Panc1 (cell line): Measurements from ENCODE around the gene NOA1. TPM values are rescaled to one million over a fixed set of nuclear protein-coding genes. Genes with fewer than 3 reads are reported as not detected.

ENCODE experiments used
- ATAC-seq: fragments of 200-7000 bp; cut with Tn5 transposase; 2 replicates; pipeline ENCODE4 v1.9.1; 2020; ENCODE audit warnings: mild to moderate bottlenecking, moderate library complexity
- BruUV-seq: library from RNA; stranded (reverse); fragments of 400-500 nt; replicated peaks from 2 replicates; lab custom pipeline; 2021; lab: Mats Ljungman, UMichigan
- CTCF ChIA-PET: fragments of 300-600 bp; sonication (Branson Sonifier 250); formaldehyde crosslinking; loops from one replicate; lab custom pipeline; 2022; ENCODE audit warnings: antibody characterized with exemption; lab: Charles Lee
- POLR2A ChIA-PET: fragments of 300-600 bp; sonication (Branson Sonifier 250); formaldehyde crosslinking; loops from one replicate; lab custom pipeline; 2022; ENCODE audit warnings: antibody characterized with exemption; lab: Charles Lee
- DNase-seq: peaks from one replicate; pipeline ENCODE4 v3.0.0-alpha.2; 2010; ENCODE audit warnings: low read depth, low spot score
- H3K27ac ChIP-seq: 2 replicates; pipeline ENCODE4 v1.5.1; 2011; ENCODE audit warnings: mild to moderate bottlenecking, low read length, inconsistent platforms
- H3K27me3 ChIP-seq: fragments of 200-500 bp; sonication (Bioruptor generic); 2 replicates; pipeline ENCODE4 v1.6.0; 2014; ENCODE audit warnings: low read length, inconsistent platforms; ENCODE audit not compliant: control insufficient read depth, insufficient read depth
- H3K36me3 ChIP-seq: fragments of 200-500 bp; sonication (Bioruptor generic); 2 replicates; pipeline ENCODE4 v1.5.1; 2014; ENCODE audit warnings: inconsistent platforms, mild to moderate bottlenecking, low read length, moderate library complexity; ENCODE audit not compliant: control insufficient read depth, insufficient read depth
- H3K4me1 ChIP-seq: 2 replicates; pipeline ENCODE4 v1.5.1; 2011; ENCODE audit warnings: inconsistent platforms, mild to moderate bottlenecking, low read length, moderate library complexity; ENCODE audit not compliant: control insufficient read depth, insufficient read depth
- H3K4me3 ChIP-seq, 2 experiments: 2 replicates each; pipeline ENCODE4 v1.5.1; 2011 to 2012; ENCODE audit warnings: low read depth in 2 of 2, low read length in 2 of 2, mild to moderate bottlenecking in 2 of 2, inconsistent platforms in 1 of 2, moderate library complexity in 1 of 2
- H3K9me3 ChIP-seq: fragments of 200-500 bp; sonication (Bioruptor generic); 2 replicates; pipeline ENCODE4 v1.5.1; 2014; ENCODE audit warnings: low read depth, mild to moderate bottlenecking, inconsistent platforms, low read length, moderate library complexity; ENCODE audit not compliant: control insufficient read depth, insufficient read depth
- CTCF ChIP-seq: fragments of 450-650 bp; IDR thresholded peaks from 2 replicates; pipeline ENCODE4 v1.5.1; 2017; ENCODE audit warnings: mild to moderate bottlenecking
- POLR2AphosphoS5 ChIP-seq: IDR thresholded peaks from 2 replicates; pipeline ENCODE4 v1.6.1; 2012; ENCODE audit warnings: mild to moderate bottlenecking, low read depth, low read length, moderate library complexity
- REST ChIP-seq, 2 experiments: IDR thresholded peaks; 2 replicates each; pipeline ENCODE4 v1.6.1; 2011 to 2012; ENCODE audit warnings: low read depth in 2 of 2, control low read depth in 1 of 2, low read length in 1 of 2, mild to moderate bottlenecking in 1 of 2, moderate library complexity in 1 of 2; ENCODE audit not compliant: insufficient read depth in 1 of 2
- SIN3A ChIP-seq: IDR thresholded peaks from 2 replicates; pipeline ENCODE4 v1.6.1; 2012; ENCODE audit warnings: low read depth, mild to moderate bottlenecking, low read length, moderate library complexity, borderline replicate concordance; ENCODE audit not compliant: insufficient read depth
- TCF7L2 ChIP-seq: IDR thresholded peaks from 2 replicates; pipeline ENCODE4 v1.6.1; 2011; ENCODE audit warnings: mild to moderate bottlenecking, low read depth, low read length, inconsistent platforms
- in situ Hi-C: cut with HindIII; loops from 2 replicates; pipeline ENCODE4 v1.10.0; 2016; ENCODE audit warnings: low sequenced_read_pairs, low pct_unique_long_range_greater_than_20kb
- intact Hi-C: fragments of 100-400 bp; cut with micrococcal nuclease; formaldehyde crosslinking; loops from one replicate; pipeline ENCODE4 v1.10.0; 2022; ENCODE audit not compliant: unreplicated experiment
- total RNA-seq: library from RNA; stranded (reverse); gene quantifications from one replicate; pipeline ENCODE4 v1.2.1, GENCODE V29; 2021; ENCODE audit not compliant: unreplicated experiment

NOA1 gene
- total RNA-seq, 1 experiment from 2014 or later = 11.8 TPM

- peak overlapping the region; percentile 95 for H3K27ac ChIP-seq
- H3K36me3 ChIP-seq = peaks cover 9% of the 10 kb centered on the region
- peak overlapping the region; percentile 74 to 96 for H3K4me3 ChIP-seq
- ChIA-PET POLR2A (interaction anchor here (0.6 to 1.7 kb wide), 4 partner anchors 9 to 1010 kb away, joined by 6 to 11 read pairs (median 11); no protein-coding TSS in a partner anchor), CTCF (interaction anchor here (1.3 kb wide), 1 partner anchor 37 kb away, joined by 7 read pairs; no protein-coding TSS in a partner anchor)
- H3K4me1 ChIP-seq = peaks cover 13% of the 10 kb centered on the region
- H3K9me3 ChIP-seq = no peaks in the 10 kb centered on the region
- TF ChIP-seq TCF7L2 (no peak), POLR2AphosphoS5 (no peak), SIN3A (no peak), CTCF (no peak), REST (IDR thresholded peaks at IDR 0.05; ENCODE audit: insufficient read depth in 1 of 2, low read depth in 2 of 2, low read length in 1 of 2) (no peak)
- no peaks in the 10 kb centered on the region for H3K27me3 ChIP-seq
- DNase-seq (no peak), ATAC-seq (no peak)
- in situ Hi-C loops (no loop called here), intact Hi-C loops (no loop called here)
- BruUV-seq = no TSS peak
Measured at GRCh38 chr4:56979421-56980072, 2.1 kb upstream of the NOA1 start.

GRCh38 chr4:56978750-56979303, 1.4 kb upstream of the NOA1 start, which contains the start of gene POLR2B:
TSS of gene POLR2B (plus strand) at chr4:56978896. CDS start at chr4:56978986, 90 bp downstream.
- Histone ChIP-seq H3K4me3 (peak within 1 kb of the TSS; percentile 74 to 96), H3K9me3 (no peaks in the 10 kb centered on the region), H3K4me1 (peaks cover 13% of the 10 kb centered on the region), H3K27ac (peak within 1 kb of the TSS; percentile 95), H3K27me3 (no peaks in the 10 kb centered on the region), H3K36me3 (peaks cover 11% of the 10 kb centered on the region)
- TF ChIP-seq POLR2AphosphoS5 = peak; percentile 79
- TF ChIP-seq CTCF = no peak
- TF ChIP-seq SIN3A = 0 out of 2 replicates have a peak, but pooled peaks have one; percentile 57
- peak in 1 of 2 experiments; percentile 59; a peak in 1 of 4 replicates for TF ChIP-seq REST (IDR thresholded peaks at IDR 0.05; ENCODE audit: insufficient read depth in 1 of 2, low read depth in 2 of 2, low read length in 1 of 2)
- peak; percentile 57; the same call in 1 of the 2 replicates for TF ChIP-seq TCF7L2
- BruUV-seq = TSS peak; percentile 93
- ATAC-seq (peak; percentile 83), DNase-seq (peak; percentile 80)
- ChIA-PET POLR2A (interaction anchor here (0.6 to 1.7 kb wide), 4 partner anchors 10 to 64 kb away, joined by 4 to 11 read pairs (median 10); no protein-coding TSS in a partner anchor), CTCF (no interaction called here)
- in situ Hi-C loops = no loop called here
- intact Hi-C loops = no loop called here
